Amygdala (tissue), 56 donors: ENCODE results near the gene PPP1R26.
A peak's percentile ranks its signal among the peaks of the same experiment; 100 is the strongest.
"Not testable (repeated sequence)": the region's sequence is repeated elsewhere in the genome, so short reads cannot be mapped to it uniquely, and the experiment has no call there.

ENCODE experiments used
- DNase-seq, 56 donors: peaks; one replicate each; lab custom pipeline; 2025; lab: John Stamatoyannopoulos, UW

Gene PPP1R26, protein sequence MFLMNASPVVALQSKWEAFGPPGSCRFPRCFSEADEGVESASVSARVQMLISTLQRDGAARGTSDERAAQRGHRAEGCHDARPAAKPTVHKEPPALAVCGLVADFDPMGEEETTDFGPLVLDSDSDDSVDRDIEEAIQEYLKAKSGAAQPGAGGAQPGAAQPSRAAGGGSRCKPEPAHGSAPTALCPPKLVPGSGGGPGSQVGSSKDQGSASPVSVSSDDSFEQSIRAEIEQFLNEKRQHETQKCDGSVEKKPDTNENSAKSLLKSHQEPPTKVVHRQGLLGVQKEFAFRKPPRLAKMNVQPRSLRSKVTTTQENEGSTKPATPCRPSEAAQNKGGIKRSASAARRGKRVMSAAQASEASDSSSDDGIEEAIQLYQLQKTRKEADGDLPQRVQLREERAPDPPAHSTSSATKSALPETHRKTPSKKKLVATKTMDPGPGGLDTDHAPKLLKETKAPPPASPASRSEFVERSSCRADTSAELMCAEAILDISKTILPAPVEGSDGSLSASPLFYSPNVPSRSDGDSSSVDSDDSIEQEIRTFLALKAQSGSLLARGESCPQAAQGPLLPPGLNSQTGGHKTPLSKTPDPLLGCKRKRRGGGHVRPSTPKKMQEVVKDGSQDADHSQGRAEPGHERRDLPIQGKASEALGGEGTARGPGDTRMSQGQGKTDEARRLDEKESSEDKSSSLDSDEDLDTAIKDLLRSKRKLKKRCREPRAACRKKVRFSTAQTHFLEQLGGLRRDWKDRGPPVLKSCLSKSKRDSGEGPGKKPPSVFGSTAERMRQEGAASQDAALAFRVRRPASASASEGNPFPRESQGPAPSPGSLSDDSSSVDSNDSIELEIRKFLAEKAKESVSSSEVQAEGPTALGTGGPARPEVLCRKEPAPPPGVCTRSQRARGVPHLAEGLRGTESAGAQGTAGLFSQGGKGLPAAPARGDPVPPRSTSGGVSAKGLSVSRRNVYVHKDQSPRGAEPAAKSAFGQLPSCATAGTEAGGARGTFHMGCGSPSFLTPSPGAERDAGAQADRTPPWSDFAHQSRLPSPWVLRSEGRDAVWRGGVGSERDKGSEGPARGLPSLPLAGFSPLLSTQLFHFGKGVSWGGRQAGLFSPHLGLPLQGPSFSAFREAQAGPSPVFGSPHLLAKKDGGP (N-terminal part only)

DNA sequence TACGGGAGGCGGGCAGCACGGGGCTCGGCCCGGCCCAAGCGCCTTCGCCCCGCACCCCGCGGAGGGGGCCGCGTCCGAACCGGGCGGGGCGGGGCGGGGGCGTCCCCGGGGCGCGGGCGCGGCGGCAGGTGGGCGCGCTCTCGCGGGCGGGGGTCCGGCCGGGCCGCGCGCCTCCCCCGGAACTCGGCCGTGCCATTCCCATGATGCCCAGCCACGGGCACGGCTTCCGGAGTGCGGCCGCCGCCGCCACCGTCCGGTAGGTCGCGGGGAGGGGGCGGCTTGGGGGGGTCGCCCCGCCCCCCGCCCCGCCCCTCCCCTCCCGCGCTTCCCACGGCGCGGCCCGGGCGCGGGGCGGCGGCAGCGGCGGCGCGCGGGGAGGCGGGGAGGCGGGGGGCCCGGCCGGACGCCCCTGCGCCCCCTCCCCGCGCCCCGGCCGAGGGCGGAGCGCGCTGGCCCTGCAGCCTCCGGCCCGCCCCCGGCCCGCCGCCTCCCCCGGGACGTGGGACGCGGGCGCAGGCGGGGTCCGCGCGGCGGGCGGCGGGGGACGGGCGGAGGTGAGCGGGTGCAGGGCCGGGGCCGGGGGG lies at the start of gene PPP1R26:
TSS of gene PPP1R26 (plus strand) at position 314 of the 584 bp plus-strand sequence. CDS start 4,729 bp downstream, outside the sequence.
- peak in 7 of 56 donors; percentile 9 to 54 (median 27) for DNase-seq

DNA sequence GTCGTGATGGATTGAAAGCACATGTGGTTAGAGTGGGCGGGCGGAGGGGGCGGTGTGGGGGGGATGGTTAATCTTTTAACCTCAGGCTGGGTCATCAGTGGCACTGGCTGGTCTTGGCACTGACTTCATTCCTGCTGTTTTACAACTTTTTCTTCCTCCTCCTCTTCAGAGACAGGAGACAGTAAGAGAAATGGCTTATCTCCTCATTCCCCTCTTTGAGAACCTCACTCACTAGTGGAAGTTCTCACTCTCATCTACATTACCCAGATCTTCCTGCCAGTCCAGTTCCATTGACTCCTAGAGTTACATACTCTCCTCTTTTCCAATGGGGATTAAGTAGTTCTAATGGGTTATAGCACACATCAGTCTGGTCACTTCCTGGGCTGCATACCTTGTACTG lies 42.3 kb upstream of the PPP1R26 start:
- DNase-seq: no peak

DNA sequence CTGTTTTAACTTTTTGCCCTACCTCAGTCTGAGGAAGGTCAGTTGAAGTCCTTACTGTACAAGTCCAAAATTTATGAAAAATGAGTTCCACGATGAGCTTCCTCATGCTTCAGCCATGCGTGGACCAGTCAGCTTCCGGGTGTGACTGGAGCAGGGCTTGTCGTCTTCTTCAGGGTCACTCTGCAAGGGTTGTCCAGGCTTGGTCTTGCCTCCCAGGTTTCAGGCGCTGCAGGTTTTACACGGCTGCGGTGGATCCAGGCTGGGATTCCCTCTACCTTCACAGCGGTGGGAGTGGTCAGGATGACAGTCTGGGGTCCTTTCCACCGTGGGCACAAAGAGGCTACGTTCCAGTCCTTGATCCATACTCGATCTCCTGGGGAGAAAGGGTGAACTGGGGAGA lies 41.9 kb upstream of the PPP1R26 start:
- DNase-seq: not testable (repeated sequence)

DNA sequence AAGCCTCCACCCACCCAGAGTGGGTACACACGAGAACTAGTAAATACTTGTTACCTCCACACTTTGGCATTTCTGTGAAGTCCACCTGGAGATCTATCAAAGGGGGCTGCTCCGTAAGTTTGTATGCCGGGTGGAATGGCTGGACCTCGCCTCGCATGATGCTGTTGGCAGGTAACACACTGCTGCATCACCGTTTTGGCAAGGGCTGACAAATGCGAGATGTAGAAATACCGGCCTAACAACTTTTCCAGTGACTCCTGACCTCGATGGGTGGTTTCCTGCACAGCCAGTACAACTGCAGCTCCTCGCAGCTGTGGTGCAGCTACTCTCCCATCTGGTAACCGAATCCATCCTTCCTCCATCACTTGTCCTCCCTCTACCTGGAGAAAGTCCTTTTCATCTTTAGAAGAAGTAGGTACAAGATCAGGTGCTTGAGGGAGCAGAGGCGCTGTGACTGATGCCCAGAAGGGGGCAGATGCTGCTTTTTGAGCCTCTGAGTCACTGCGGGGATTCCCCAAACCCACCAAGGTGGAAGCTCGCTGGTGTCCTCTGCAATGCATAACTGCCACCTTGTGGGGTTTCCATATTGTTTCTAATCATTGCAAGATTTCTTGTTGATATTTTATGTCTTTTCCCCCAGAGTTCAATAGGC lies 40.9 kb upstream of the PPP1R26 start:
- DNase-seq: not testable (repeated sequence)

DNA sequence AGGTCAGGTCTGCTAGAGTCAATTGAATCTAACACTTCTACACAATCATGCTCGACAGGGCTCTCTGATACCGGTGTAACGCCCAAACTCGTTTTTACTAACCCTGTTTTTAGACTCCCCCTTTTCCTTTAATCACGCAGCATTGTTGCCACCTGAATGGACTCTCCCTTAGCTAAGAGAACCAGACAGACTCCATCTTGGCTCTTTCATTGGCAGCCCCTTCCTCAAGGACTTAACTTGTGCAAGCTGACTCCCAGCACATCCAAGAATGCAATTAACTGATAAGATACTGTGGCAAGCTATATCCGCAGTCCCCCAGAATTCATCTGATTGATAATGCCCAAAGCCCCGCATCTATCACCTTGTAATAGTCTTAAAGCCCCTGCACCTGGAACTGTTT lies 40.1 kb upstream of the PPP1R26 start:
- DNase-seq: not testable (repeated sequence)

DNA sequence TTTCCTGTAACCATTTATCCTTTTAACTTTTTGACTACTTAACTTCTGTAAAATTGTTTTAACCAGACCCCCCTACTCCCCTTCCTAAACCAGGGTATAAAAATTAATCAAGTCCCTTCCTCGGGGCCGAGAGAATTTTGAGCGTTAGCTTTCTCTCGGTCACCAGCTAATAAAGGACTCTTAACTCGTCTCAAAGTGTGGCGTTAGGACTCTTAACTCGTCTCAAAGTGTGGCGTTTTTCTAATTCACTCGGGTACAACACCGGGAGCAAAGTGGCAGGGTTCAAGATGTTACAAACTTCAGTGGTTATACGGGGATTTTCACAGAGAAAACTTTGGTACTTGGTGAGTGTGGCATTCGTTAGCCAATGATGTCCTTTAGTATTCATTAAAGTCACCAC lies 39.7 kb upstream of the PPP1R26 start:
- DNase-seq: no peak

DNA sequence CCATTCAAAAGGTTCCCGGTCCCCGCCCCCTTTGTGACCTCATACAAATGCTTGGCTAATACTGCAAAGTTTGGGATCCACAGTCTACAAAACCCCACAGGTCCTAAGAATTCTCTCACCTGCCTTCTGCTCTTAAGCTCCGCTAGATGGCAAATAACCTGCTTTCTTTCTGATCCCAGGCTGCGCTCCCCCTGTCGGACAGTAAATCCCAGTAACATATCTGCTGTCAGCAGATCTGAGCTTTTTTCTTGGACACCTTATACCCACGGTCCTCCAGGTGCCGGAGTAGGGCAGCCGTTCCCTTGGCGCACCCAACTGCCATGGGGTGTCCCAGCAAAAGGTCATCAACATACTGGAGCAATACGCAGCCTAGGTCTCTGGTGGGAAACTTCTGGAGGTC lies 39.0 kb upstream of the PPP1R26 start:
- DNase-seq: no peak

DNA sequence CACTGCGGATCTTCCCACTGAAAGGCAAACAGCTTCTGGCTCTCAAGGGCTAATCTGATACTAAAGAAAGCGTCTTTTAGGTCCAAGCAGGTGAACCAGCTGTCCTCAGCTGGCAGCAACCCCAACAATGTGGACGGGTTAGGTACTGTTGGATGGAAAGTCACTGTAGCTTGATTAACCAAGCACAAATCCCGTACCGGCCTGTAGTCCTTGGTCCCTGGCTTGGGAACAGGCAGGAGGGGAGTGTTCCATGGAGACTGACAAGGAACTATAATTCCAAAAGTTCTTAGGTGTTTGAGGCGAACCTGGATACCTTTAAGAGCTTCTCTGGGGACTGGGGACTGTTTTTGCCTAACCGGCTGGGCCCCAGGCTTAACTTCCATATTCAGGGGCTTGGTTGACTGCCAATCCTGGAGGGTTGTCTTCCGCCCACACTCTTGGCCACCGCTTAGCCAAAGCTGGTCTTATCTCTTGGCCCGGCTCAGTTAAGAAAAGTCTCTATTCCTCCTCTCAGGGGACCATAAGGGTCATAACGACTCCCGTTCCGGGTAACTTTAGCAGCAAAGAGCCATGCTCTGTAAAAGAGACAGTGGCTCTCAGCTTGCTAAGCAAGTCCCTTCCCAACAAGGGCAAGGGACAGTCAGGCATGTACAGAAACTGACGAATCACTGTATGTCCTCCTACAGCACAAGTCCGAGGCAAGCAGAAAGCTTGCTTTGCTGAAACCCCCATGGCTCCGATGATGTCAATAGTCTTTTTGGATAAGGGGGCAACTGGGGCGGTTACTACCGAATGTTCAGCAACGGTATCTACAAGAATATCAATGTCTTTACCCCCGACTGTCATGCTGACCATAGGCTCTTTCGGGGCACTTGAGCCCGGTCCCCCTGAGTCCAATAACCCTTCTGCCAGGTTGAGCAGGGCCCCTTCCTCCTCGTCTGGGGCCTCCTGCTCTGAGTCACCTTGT lies 38.2 kb upstream of the PPP1R26 start:
- DNase-seq: not testable (repeated sequence)

DNA sequence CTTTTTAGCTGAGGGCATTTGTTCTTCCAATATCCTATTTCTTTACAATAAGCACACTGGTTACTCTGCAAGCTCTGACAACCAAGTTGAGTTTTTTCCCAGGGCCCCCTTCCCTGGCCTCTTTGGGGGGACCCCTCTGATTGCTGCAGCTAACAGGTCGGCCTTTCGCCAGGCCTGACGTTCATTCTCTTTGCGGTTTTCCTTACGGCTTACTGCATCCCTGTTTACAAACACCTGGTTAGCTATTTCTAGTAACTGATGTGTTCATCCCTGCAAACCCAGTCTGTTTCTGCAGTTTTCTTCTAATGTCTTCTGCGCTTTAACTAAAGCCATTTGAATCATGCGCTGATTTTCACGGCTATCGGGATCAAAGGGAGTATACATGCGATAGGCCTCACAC lies 37.5 kb upstream of the PPP1R26 start:
- DNase-seq: no peak

DNA sequence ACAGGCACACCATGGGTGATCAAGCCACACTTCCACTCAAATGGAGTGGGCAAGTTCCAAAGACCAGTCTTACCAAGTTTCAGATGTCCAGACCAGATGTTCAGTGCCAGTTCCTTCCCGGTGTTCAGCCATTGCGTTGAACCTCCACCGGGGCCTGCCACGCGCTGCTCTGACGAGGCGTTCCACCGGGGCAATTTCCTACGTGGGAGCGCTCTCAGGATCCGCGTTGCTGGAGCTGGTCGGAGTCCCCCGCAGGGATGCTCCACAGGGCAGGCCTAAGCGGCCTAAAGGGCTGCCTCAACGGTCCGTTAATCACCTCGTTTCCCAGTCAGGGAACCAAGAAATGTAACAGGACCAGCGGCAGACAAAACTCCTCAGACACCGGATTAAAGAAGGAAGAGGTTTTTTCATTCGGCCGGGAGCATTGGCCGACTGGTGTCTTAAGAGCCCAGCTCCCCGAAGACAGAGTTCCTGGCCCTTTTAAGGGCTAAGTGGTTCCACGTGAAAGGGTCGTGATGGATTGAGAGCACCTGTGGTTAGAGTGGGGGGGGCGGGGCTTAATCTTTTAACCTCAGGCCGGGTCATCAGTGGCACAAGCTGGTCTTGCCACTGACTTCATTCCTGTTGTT lies 35.7 kb upstream of the PPP1R26 start:
- no peak for DNase-seq

DNA sequence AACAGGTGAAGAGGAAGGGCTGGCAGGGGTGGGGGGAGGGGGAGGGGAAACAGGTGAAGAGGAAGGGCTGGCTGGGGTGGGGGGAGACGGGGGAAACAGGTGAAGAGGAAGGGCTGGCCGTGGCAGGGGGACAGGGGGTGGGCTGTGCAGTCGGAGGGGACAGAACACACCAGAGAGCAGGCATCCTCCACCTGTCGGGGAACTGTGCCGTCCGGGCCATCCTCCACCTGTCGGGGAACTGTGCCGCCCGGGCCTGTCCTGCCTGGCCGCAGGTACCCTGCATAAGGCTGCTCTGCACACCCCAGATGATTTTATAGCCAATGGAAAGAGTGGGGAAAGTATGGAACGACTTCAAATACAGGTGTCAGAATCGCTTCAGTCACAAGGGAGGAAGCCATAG lies 32.5 kb upstream of the PPP1R26 start:
- DNase-seq: no peak

DNA sequence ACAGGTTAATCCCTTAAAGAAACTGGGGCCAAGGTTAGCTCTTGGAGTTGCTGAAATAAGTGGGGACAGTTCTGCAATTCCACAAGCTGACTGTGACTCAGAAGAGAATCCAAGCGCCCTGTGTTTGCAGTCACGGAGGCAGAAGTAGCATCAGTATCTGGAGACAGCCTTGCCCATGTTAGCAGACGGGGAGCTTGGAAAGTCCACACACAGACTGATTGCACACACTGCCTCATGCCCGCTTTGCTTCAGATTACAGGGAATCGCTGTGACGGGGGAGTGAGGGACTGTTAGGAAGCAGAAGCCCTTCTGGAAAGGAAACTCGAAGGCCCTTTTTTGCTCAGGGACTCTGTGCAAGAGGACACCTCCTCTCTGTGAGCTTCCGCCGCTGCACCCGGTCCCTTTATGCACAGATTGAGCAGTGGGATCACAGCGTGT lies 30.9 kb upstream of the PPP1R26 start:
- peak in 7 of 56 donors; percentile 1 to 37 (median 10) for DNase-seq

DNA sequence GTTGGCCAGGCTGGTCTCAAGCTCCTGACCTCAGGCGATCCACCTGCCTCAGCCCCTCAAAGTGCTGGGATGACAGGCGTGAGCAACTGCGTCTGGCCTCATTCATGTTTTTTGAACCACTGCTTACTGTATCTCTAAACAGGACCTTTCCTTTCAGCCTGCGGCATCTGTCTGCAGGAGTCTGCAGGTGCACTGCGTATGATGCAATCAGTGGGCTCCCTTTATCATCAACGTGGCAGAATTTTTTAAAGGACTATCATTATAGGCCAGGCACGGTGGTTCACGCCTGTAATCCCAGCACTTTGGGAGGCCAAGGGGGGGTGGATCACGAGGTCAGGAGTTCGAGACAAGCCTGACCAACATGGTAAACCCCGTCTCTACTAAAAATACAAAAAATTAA lies 30.1 kb upstream of the PPP1R26 start:
- DNase-seq: not testable (repeated sequence)

DNA sequence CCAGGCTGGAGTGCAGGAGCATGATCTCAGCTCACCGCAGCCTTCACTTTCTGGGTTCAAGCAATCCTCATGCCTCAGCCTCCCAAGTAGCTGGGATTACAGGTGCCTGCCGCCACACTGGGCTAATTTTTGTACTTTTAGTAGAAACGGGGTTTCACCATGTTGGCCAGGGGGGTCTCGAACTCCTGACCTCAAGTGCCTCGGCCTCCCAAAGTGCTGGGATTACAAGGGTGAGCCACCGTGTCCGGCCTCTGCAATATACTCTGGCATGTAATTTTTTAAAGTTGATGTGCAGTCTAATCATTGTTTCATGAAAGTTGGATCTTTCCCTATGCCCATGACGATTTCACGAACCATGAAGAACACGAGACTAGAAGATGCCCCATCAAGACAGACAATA lies 28.6 kb upstream of the PPP1R26 start:
- DNase-seq: no peak

DNA sequence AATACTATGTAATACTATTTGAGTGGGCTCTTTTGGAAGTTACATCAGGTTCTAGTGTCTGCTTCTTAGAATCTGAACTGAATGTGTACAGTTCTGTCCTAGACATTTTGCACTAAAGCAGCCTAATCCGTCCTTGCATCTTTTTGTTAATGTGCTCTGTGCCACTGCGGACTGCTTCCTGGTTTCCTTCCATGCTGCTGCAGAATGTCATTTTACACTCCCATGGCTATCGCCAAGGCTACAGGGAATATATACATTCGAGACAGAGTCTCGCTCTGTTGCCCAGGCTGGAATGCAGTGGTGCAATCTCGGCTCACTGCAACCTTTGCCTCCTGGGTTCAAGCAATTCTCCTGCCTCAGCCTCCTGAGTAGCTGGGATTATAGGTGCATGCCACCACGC lies 27.7 kb upstream of the PPP1R26 start:
- not testable (repeated sequence) for DNase-seq

DNA sequence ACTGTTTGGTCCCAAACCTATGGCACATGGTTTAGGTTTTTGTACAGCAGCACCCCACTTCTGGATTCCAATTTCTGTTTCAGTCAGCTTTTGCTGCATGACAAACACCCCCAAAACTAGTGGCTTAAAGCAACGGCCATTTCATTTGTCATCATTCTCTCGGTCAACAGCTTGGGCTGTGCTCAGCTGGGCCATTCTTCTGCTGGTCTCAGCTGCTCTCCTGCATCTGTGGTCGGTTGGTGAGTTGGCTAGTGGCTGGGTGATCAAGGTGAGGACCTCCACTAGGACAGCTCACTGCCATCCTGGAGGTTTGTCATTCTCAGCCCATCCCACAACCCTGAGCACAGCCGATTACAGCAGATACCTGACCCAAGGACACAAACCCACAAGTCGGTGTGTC lies 24.8 kb upstream of the PPP1R26 start:
- no peak for DNase-seq

DNA sequence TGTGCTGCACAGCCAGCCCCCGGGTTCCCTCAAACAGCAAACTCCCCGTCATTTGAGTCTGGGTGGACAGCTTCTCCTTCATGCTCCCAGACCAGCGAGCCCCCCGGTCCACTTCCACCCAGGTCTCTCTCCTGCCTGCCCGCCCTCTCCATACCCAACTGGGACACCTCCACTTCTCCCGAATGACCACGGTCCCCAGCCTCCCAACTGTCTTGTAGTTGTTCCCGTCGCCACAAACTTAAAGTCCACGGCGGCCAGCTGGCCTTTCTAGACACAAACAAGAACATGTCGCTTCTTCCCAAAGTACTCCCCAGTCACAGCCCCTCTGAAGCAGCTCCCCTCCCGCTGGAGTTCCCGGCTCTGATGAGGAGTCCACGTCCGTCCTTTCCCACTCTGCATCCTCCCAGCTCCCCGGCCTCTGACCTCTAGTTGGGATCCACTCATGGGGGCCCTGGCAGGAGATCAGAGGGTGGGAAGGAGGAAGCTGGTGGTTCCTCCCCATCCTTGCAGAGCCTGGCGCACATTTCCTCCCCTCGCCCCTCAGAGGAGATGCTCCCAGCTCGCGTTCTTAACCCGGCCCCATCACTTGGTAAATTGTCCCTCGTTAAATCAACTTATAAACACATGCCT lies 24.1 kb upstream of the PPP1R26 start:
- DNase-seq: no peak
